Coronary artery (tissue), 2 donors: ENCODE data around the gene CALCOCO1.
A peak's percentile ranks its signal among the peaks of the same experiment; 100 is the strongest.

Experiments
- DNase-seq: peaks from one replicate; pipeline ENCODE4 v3.0.0-alpha.2; 2017; ENCODE audit warnings: low spot score
- H3K27ac ChIP-seq, 2 donors: fragments of 200-600 bp; sonication (generic); one replicate each; pipeline ENCODE4 v1.5.1; 2016 to 2019
- H3K4me3 ChIP-seq: fragments of 200-600 bp; sonication (generic); 2 replicates; pipeline ENCODE4 v1.5.1; 2016; ENCODE audit warnings: mild to moderate bottlenecking, moderate library complexity
- CTCF ChIP-seq: fragments of 200-600 bp; sonication (generic); IDR thresholded peaks from one replicate; pipeline ENCODE4 v1.5.1; 2019; ENCODE audit warnings: antibody characterized with exemption

The CALCOCO1 gene

GRCh38 chr12:53756300-53757100, 29.2 kb upstream of the CALCOCO1 start:
- no peak for DNase-seq
- TF ChIP-seq CTCF: no peak
- peak overlapping the region; percentile 38 for H3K4me3 ChIP-seq
- H3K27ac ChIP-seq: no peak overlapping the region

GRCh38 chr12:53755893-53756292, 28.6 kb upstream of the CALCOCO1 start:
- H3K4me3 ChIP-seq: no peak overlapping the region
- no peak overlapping the region for H3K27ac ChIP-seq
- no peak for TF ChIP-seq CTCF
- DNase-seq: no peak

- no peak for TF ChIP-seq CTCF
- DNase-seq: no peak
- Histone ChIP-seq H3K27ac (no peak overlapping the region), H3K4me3 (no peak overlapping the region)
Observed at GRCh38 chr12:53755451-53755891, 28.2 kb upstream of the CALCOCO1 start.

- Histone ChIP-seq H3K27ac (no peak overlapping the region), H3K4me3 (no peak overlapping the region)
- no peak for DNase-seq
- no peak for TF ChIP-seq CTCF
Observed at GRCh38 chr12:53754633-53755264, 27.5 kb upstream of the CALCOCO1 start.

- Histone ChIP-seq H3K4me3 (no peak overlapping the region), H3K27ac (no peak overlapping the region)
- no peak for DNase-seq
- TF ChIP-seq CTCF: no peak
Observed at GRCh38 chr12:53754188-53754585, 26.9 kb upstream of the CALCOCO1 start.

GRCh38 chr12:53752621-53753020, 25.4 kb upstream of the CALCOCO1 start:
- H3K27ac ChIP-seq: no peak overlapping the region
- TF ChIP-seq CTCF: no peak
- no peak overlapping the region for H3K4me3 ChIP-seq
- no peak for DNase-seq

- no peak overlapping the region for H3K27ac ChIP-seq
- DNase-seq: no peak
- H3K4me3 ChIP-seq: peak overlapping the region; percentile 78
- TF ChIP-seq CTCF: no peak
Observed at GRCh38 chr12:53752192-53752601, 24.9 kb upstream of the CALCOCO1 start.
